Keratinocyte (primary cell): ENCODE measurements around the gene ASF1B.

Source experiments
- CTCF ChIP-seq, 3 experiments: IDR thresholded peaks in 1 of 3; conservative IDR thresholded peaks in 1 of 3; optimal IDR thresholded peaks in 1 of 3; 2 replicates in 2 of 3; 3 replicates in 1 of 3; pipeline versions ENCODE3 to v1.5.1; 2011; ENCODE audit warnings: low read length in 3 of 3, mild to moderate bottlenecking in 3 of 3, moderate library complexity in 2 of 3, control low read depth in 1 of 3, inconsistent platforms in 1 of 3; ENCODE audit not compliant: insufficient read depth in 2 of 3; ENCODE audit errors: extremely low read depth in 1 of 3
- EZH2 ChIP-seq: IDR thresholded peaks from one replicate; pipeline ENCODE4 v1.6.1; 2012; ENCODE audit warnings: inconsistent platforms, mild to moderate bottlenecking, low read length, moderate library complexity

GRCh38 chr19:14114439-14114838 is 21.9 kb downstream of the ASF1B start:
- no peak for TF ChIP-seq CTCF (optimal IDR thresholded peaks at IDR 0.05 in 1 of 3, IDR thresholded peaks at IDR 0.05 in 1 of 3, conservative IDR thresholded peaks at IDR 0.05 in 1 of 3; ENCODE audit: extremely low read depth in 1 of 3, insufficient read depth in 2 of 3, low read length in 3 of 3)
- no peak for TF ChIP-seq EZH2
